ENCODE results near the gene KLRB1. TPM values are rescaled to one million over a fixed set of nuclear protein-coding genes. Genes with fewer than 3 reads are reported as not detected.
"Not testable (repeated sequence)": the region's sequence is repeated elsewhere in the genome, so short reads cannot be mapped to it uniquely, and the experiment has no call there.

The KLRB1 gene
- polyA plus RNA-seq, 1 of the 3 experiments (the other 2 are of a cell fraction) = not detected

GRCh38 chr12:9604287-9604686 is 3.4 kb downstream of the KLRB1 start:
- Histone ChIP-seq H3K4me3 (ENCODE audit: low read depth in 2 of 2, low read length in 1 of 2) (no peak overlapping the region; a peak in 1 of 4 replicates), H3K36me3 (replicated peaks in 1 of 2; ENCODE audit: control insufficient read depth in 1 of 2, insufficient read depth in 2 of 2, low read length in 1 of 2) (no peaks in the 10 kb centered on the region), H3K4me2 (no peak overlapping the region), H3K79me2 (ENCODE audit: insufficient read depth) (no peaks in the 10 kb centered on the region), H3K9ac (no peak overlapping the region), H4K20me1 (ENCODE audit: insufficient read depth) (no peaks in the 10 kb centered on the region), H3K4me1 (ENCODE audit: control insufficient read depth in 1 of 2, insufficient read depth in 2 of 2, low read depth in 1 of 2, low read length in 1 of 2) (no peaks in the 10 kb centered on the region), H3K27me3 (ENCODE audit: insufficient read depth) (no peaks in the 10 kb centered on the region), H3K9me2 (no peaks in the 10 kb centered on the region), H2AFZ (ENCODE audit: low read depth) (no peak overlapping the region), H3K27ac (ENCODE audit: low read depth in 2 of 2, low read length in 1 of 2) (no peak overlapping the region), H3F3A (replicated peaks; ENCODE audit: insufficient read depth) (no peaks in the 10 kb centered on the region), H3K9me3 (no peaks in the 10 kb centered on the region)
- ChIA-PET CTCF (no interaction called here), POLR2A (no interaction called here)
- DNase-seq = no peak
- TF ChIP-seq USF1 (IDR thresholded peaks at IDR 0.05; ENCODE audit: borderline replicate concordance, low read depth) = no peak
- no peak for TF ChIP-seq FOXM1 (IDR thresholded peaks at IDR 0.05; ENCODE audit: low read depth)
- no peak for TF ChIP-seq POLR2AphosphoS5 (IDR thresholded peaks at IDR 0.05; ENCODE audit: low read depth, low read length)
- no peak for TF ChIP-seq IRF3 (IDR thresholded peaks at IDR 0.05; ENCODE audit: low read depth, low read length)
- no peak for TF ChIP-seq SIN3A (IDR thresholded peaks at IDR 0.05; ENCODE audit: borderline replicate concordance, low read depth, low read length)
- no peak for TF ChIP-seq RFX5 (IDR thresholded peaks at IDR 0.05; ENCODE audit: low read length)
- no peak for TF ChIP-seq CHD2 (IDR thresholded peaks at IDR 0.05; ENCODE audit: low read length, partially characterized antibody)
- no peak for TF ChIP-seq ELF1 (IDR thresholded peaks at IDR 0.05)
- TF ChIP-seq MXI1 (IDR thresholded peaks at IDR 0.05; ENCODE audit: low read depth, low read length) = no peak
- TF ChIP-seq JUND (IDR thresholded peaks at IDR 0.05) = no peak
- TF ChIP-seq EP300 (IDR thresholded peaks at IDR 0.05; ENCODE audit: borderline replicate concordance in 1 of 2, low read depth in 1 of 2, low read length in 1 of 2) = no peak
- TF ChIP-seq EZH2phosphoT487 (IDR thresholded peaks at IDR 0.05; ENCODE audit: borderline replicate concordance, low read depth) = no peak
- TF ChIP-seq RXRA (IDR thresholded peaks at IDR 0.05; ENCODE audit: borderline replicate concordance, low read depth) = no peak
- TF ChIP-seq USF2 (IDR thresholded peaks at IDR 0.05; ENCODE audit: borderline replicate concordance, low read depth, low read length) = no peak
- TF ChIP-seq TEAD4 (IDR thresholded peaks at IDR 0.05; ENCODE audit: borderline replicate concordance, insufficient read depth) = no peak
- no peak for TF ChIP-seq RCOR1 (IDR thresholded peaks at IDR 0.05; ENCODE audit: low read length)
- no peak for TF ChIP-seq TAF1 (IDR thresholded peaks at IDR 0.05; ENCODE audit: borderline replicate concordance, low read depth, low read length)
- no peak for TF ChIP-seq YY1 (IDR thresholded peaks at IDR 0.05; ENCODE audit: low read depth)
- no peak for TF ChIP-seq NFIC (IDR thresholded peaks at IDR 0.05; ENCODE audit: borderline replicate concordance)
- no peak for TF ChIP-seq MAX (IDR thresholded peaks at IDR 0.05; ENCODE audit: low read depth)
- 61% methylated on average over 5 of the region's 5 CpGs for whole genome bisulfite sequencing (ENCODE audit: low lambda C conversion rate)

DNA sequence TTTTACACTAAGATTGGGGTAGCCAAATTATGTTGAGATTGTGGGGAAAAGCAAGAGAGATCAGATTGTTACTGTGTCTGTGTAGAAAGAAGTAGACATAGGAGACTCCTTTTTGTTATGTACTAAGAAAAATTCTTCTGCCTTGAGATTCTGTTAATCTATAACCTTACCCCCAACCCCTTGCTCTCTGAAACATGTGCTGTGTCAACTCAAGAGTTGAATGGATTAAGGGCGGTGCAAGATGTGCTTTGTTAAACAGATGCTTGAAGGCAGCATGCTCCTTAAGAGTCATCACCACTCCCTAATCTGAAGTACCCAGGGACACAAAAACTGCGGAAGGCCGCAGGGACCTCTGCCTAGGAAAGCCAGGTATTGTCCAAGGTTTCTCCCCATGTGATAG is 7.3 kb downstream of the KLRB1 start:
- CTCF ChIA-PET; DNase-seq; H4K20me1 ChIP-seq (ENCODE audit: insufficient read depth); H3K4me2 ChIP-seq; POLR2A ChIA-PET; H3K36me3 ChIP-seq (replicated peaks in 1 of 2; ENCODE audit: control insufficient read depth in 1 of 2, insufficient read depth in 2 of 2, low read length in 1 of 2); H3K4me1 ChIP-seq (ENCODE audit: control insufficient read depth in 1 of 2, insufficient read depth in 2 of 2, low read depth in 1 of 2, low read length in 1 of 2); H3K27me3 ChIP-seq (ENCODE audit: insufficient read depth); H3K9ac ChIP-seq; H3K9me2 ChIP-seq; H3K79me2 ChIP-seq (ENCODE audit: insufficient read depth); H2AFZ ChIP-seq (ENCODE audit: low read depth); H3K27ac ChIP-seq (ENCODE audit: low read depth in 2 of 2, low read length in 1 of 2); H3K4me3 ChIP-seq (ENCODE audit: low read depth in 2 of 2, low read length in 1 of 2); H3K9me3 ChIP-seq; H3F3A ChIP-seq (replicated peaks; ENCODE audit: insufficient read depth): not testable (repeated sequence)
- 77% methylated on average over 3 of the region's 3 CpGs for WGBS (ENCODE audit: low lambda C conversion rate)

All from SK-N-SH (cell line).